CD4-positive, alpha-beta T cell (primary cell): ENCODE data around the gene GTPBP1. TPM values are rescaled to one million over a fixed set of nuclear protein-coding genes. Genes with fewer than 3 reads are reported as not detected.

Source experiments
- ATAC-seq: fragments of 200-7000 bp; cut with Tn5 transposase; one replicate; pipeline ENCODE4 v1.10.0; 2022; ENCODE audit warnings: mild to moderate bottlenecking; ENCODE audit not compliant: poor library complexity
- CTCF ChIA-PET: fragments of 350-600 bp; sonication (Branson Sonifier 250); formaldehyde crosslinking; loops from one replicate; lab custom pipeline; 2021; ENCODE audit warnings: antibody characterized with exemption, inconsistent platforms; lab: Charles Lee
- POLR2A ChIA-PET: fragments of 350-600 bp; sonication (Branson Sonifier 250); formaldehyde crosslinking; loops from one replicate; lab custom pipeline; 2021; ENCODE audit warnings: antibody characterized with exemption, inconsistent platforms; lab: Charles Lee
- DNase-seq, 14 experiments: peaks; one replicate each; pipeline ENCODE4 v3.0.0-alpha.2; 2013 to 2020; ENCODE audit warnings: mixed read lengths in 2 of 14
- H3K27ac ChIP-seq, 2 donors: one replicate each; pipeline versions ENCODE4 v1.5.1 to v1.7.0; 2013; ENCODE audit warnings: low read length in 2 of 2, low read depth in 1 of 2, mild to moderate bottlenecking in 1 of 2
- H3K27me3 ChIP-seq, 2 experiments: 1 replicate in 1 of 2; 2 replicates in 1 of 2; pipeline versions ENCODE4 v1.6.1 to v1.7.0; 2013; ENCODE audit warnings: low read length in 2 of 2, control low read depth in 1 of 2, mild to moderate bottlenecking in 1 of 2, moderate library complexity in 1 of 2; ENCODE audit not compliant: insufficient read depth in 2 of 2, control insufficient read depth in 1 of 2
- H3K36me3 ChIP-seq: one replicate; pipeline ENCODE4 v1.6.1; 2013; ENCODE audit warnings: low read length, control low read depth; ENCODE audit not compliant: insufficient read depth
- H3K4me1 ChIP-seq: one replicate; pipeline ENCODE4 v1.6.1; 2013; ENCODE audit warnings: low read length, control low read depth; ENCODE audit not compliant: insufficient read depth
- H3K4me3 ChIP-seq: one replicate; pipeline ENCODE4 v1.5.1; 2013; ENCODE audit warnings: mild to moderate bottlenecking, low read length, moderate library complexity
- H3K9me3 ChIP-seq, 2 experiments: 1 replicate in 1 of 2; 2 replicates in 1 of 2; pipeline versions ENCODE4 v1.6.1 to v1.7.0; 2013; ENCODE audit warnings: low read length in 2 of 2, mild to moderate bottlenecking in 2 of 2, control low read depth in 1 of 2, moderate library complexity in 1 of 2; ENCODE audit not compliant: control insufficient read depth in 1 of 2, insufficient read depth in 1 of 2
- H3K27ac Mint-ChIP-seq: one replicate; pipeline ENCODE4 v1.8.0; 2020; ENCODE audit warnings: mixed read lengths
- H3K27me3 Mint-ChIP-seq: one replicate; pipeline ENCODE4 v1.8.0; 2021; ENCODE audit warnings: mixed read lengths
- H3K36me3 Mint-ChIP-seq: one replicate; pipeline ENCODE4 v1.8.0; 2021; ENCODE audit warnings: low read depth, mixed read lengths
- H3K4me1 Mint-ChIP-seq: one replicate; pipeline ENCODE4 v1.8.0; 2021; ENCODE audit warnings: low read depth, mixed read lengths
- H3K4me3 Mint-ChIP-seq: one replicate; pipeline ENCODE4 v1.8.0; 2020; ENCODE audit warnings: mild to moderate bottlenecking, mixed read lengths
- H3K9me3 Mint-ChIP-seq: one replicate; pipeline ENCODE4 v1.8.0; 2020; ENCODE audit warnings: mixed read lengths
- CTCF ChIP-seq: fragments of 200-600 bp; IDR thresholded peaks from one replicate; pipeline ENCODE4 v1.8.0; 2022; ENCODE audit warnings: antibody characterized with exemption, mild to moderate bottlenecking
- intact Hi-C, 2 experiments: fragments of 100-400 bp; cut with DNase I in 1 of 2; cut with micrococcal nuclease in 1 of 2; formaldehyde crosslinking; loops; one replicate each; pipeline versions ENCODE4 v1.15.1 to v1.9.0; 2023 to 2025; cut with DNase I, micrococcal nuclease
- total RNA-seq, 174 experiments: library from RNA in 2 of 174; stranded (reverse) in 2 of 174; gene quantifications; one replicate each; pipeline ENCODE4 v1.2.3 and lab custom pipeline; 2021 to 2026

The GTPBP1 gene
- total RNA-seq, 2 experiments from 2014 or later, result 263 to 272 TPM

- H3K27me3 ChIP-seq, result no peaks in the 10 kb centered on the region
- H3K4me3 ChIP-seq, result peak overlapping the region; percentile 98
- peak overlapping the region; percentile 99 for H3K4me3 Mint-ChIP-seq
- no peak for TF ChIP-seq CTCF
- intact Hi-C loops, result loop anchor here (1.0 to 5.0 kb wide), 3 partner anchors 40 to 88 kb away; partner anchors contain the start of genes NPTXR (in 2 of the 2) and DNAL4 (in 1 of the 2)
- no peaks in the 10 kb centered on the region for H3K27me3 Mint-ChIP-seq
- no peaks in the 10 kb centered on the region for H3K9me3 Mint-ChIP-seq
- H3K36me3 ChIP-seq, result peaks cover 44% of the 10 kb centered on the region
- peak overlapping the region; percentile 99 for H3K27ac Mint-ChIP-seq
- no peaks in the 10 kb centered on the region for H3K9me3 ChIP-seq
- ATAC-seq (no peak), DNase-seq (peak in 5 of 14 experiments; percentile 41 to 70 (median 64))
- CTCF ChIA-PET, result interaction anchor here (0.6 to 2.1 kb wide), 5 partner anchors 10 to 73 kb away, joined by 3 to 11 read pairs (median 4); partner anchors contain the start of gene TOMM22
- peak overlapping the region; percentile 75 to 81 for H3K27ac ChIP-seq
- POLR2A ChIA-PET, result interaction anchor here (0.7 to 25.2 kb wide), 9 partner anchors 9 to 115 kb away, joined by 3 to 752 read pairs (median 5); partner anchors contain the start of genes GTPBP1 and NPTXR
- peaks cover 81% of the 10 kb centered on the region for H3K4me1 ChIP-seq
- H3K36me3 Mint-ChIP-seq, result peaks cover 60% of the 10 kb centered on the region
- peaks cover 78% of the 10 kb centered on the region for H3K4me1 Mint-ChIP-seq
Observed at GRCh38 chr22:38754751-38755154, 49.0 kb downstream of the GTPBP1 start.

- peaks cover 75% of the 10 kb centered on the region for H3K4me1 ChIP-seq
- H3K36me3 ChIP-seq, result peaks cover 38% of the 10 kb centered on the region
- intact Hi-C loops, result loop anchor here (1.0 to 5.0 kb wide), 3 partner anchors 39 to 87 kb away; partner anchors contain the start of genes DNAL4 (in 1 of the 2) and NPTXR (in 1 of the 2)
- no peaks in the 10 kb centered on the region for H3K9me3 Mint-ChIP-seq
- TF ChIP-seq CTCF, result no peak
- no peak for ATAC-seq
- peaks cover 54% of the 10 kb centered on the region for H3K36me3 Mint-ChIP-seq
- H3K27ac ChIP-seq, result peak overlapping the region; percentile 75 to 81
- peak overlapping the region; percentile 98 for H3K4me3 ChIP-seq
- POLR2A ChIA-PET, result interaction anchor here (0.9 to 25.2 kb wide), 11 partner anchors 9 to 115 kb away, joined by 3 to 752 read pairs (median 5); partner anchors contain the start of genes GTPBP1 and NPTXR
- no peaks in the 10 kb centered on the region for H3K27me3 ChIP-seq
- peaks cover 72% of the 10 kb centered on the region for H3K4me1 Mint-ChIP-seq
- CTCF ChIA-PET, result interaction anchor here (0.8 to 2.1 kb wide), 4 partner anchors 11 to 248 kb away, joined by 3 to 11 read pairs (median 4); partner anchors contain the start of gene TOMM22
- peak in 11 of 14 experiments; percentile 33 to 81 (median 53) for DNase-seq
- H3K27ac Mint-ChIP-seq, result peak overlapping the region; percentile 99
- no peaks in the 10 kb centered on the region for H3K9me3 ChIP-seq
- peak overlapping the region; percentile 99 for H3K4me3 Mint-ChIP-seq
- H3K27me3 Mint-ChIP-seq, result no peaks in the 10 kb centered on the region
Observed at GRCh38 chr22:38755155-38755910, 49.6 kb downstream of the GTPBP1 start.

- CTCF ChIA-PET, result interaction anchor here (0.7 to 3.9 kb wide), 7 partner anchors 10 to 484 kb away, joined by 3 to 20 read pairs (median 3); partner anchors contain the start of gene TOMM22
- H3K4me1 Mint-ChIP-seq, result peaks cover 69% of the 10 kb centered on the region
- peak within 1 kb of the TSS; percentile 99 for H3K4me3 Mint-ChIP-seq
Observed at GRCh38 chr22:38755911-38756532, 50.3 kb downstream of the GTPBP1 start, which contains the start of gene SUN2. Gene SUN2, minus strand, starts transcription at chr22:38755998. Its CDS starts 3,370 bp downstream, at chr22:38752628.

More at GRCh38 chr22:38755911-38756532, 50.3 kb downstream of the GTPBP1 start, which contains the start of gene SUN2:
- H3K36me3 ChIP-seq, result peaks cover 31% of the 10 kb centered on the region
- POLR2A ChIA-PET, result interaction anchor here (1.2 to 25.2 kb wide), 7 partner anchors 8 to 87 kb away, joined by 3 to 752 read pairs (median 20); partner anchors contain the start of genes GTPBP1 and NPTXR
- no peaks in the 10 kb centered on the region for H3K9me3 Mint-ChIP-seq
- TF ChIP-seq CTCF, result no peak
- H3K36me3 Mint-ChIP-seq, result peaks cover 47% of the 10 kb centered on the region
- H3K27me3 ChIP-seq, result no peaks in the 10 kb centered on the region
- intact Hi-C loops, result loop anchor here (1.0 to 5.0 kb wide), 3 partner anchors 38 to 86 kb away; partner anchors contain the start of genes DNAL4 (in 1 of the 2) and NPTXR (in 1 of the 2)
- peak within 1 kb of the TSS; percentile 99 for H3K27ac Mint-ChIP-seq
- peaks cover 73% of the 10 kb centered on the region for H3K4me1 ChIP-seq
- ATAC-seq (peak; percentile 63), DNase-seq (peak; percentile 85 to 96 (median 94))
- peak within 1 kb of the TSS; percentile 75 to 81 for H3K27ac ChIP-seq
- no peaks in the 10 kb centered on the region for H3K9me3 ChIP-seq
- peak within 1 kb of the TSS; percentile 98 for H3K4me3 ChIP-seq
- H3K27me3 Mint-ChIP-seq, result no peaks in the 10 kb centered on the region
